MCF 10A (cell line): Measurements from ENCODE around the gene CENPM. TPM values are rescaled to one million over a fixed set of nuclear protein-coding genes. Genes with fewer than 3 reads are reported as not detected.

ENCODE experiments used
- BruUV-seq: library from RNA; stranded (reverse); fragments of 400-500 nt; replicated peaks from 2 replicates; lab custom pipeline; 2021; lab: Mats Ljungman, UMichigan
- CTCF ChIA-PET: fragments of 300-600 bp; sonication (Branson Sonifier 250); formaldehyde crosslinking; extraction: SDS; loops from one replicate; lab custom pipeline; 2021; ENCODE audit warnings: antibody characterized with exemption, inconsistent platforms; lab: Yijun Ruan, JAX
- POLR2A ChIA-PET: fragments of 300-600, 350-650 bp; sonication (Branson Sonifier 250); formaldehyde crosslinking; extraction: SDS; loops from one replicate; lab custom pipeline; 2020; ENCODE audit warnings: antibody characterized with exemption, inconsistent platforms; lab: Yijun Ruan, JAX
- DNase-seq: peaks from one replicate; pipeline ENCODE4 v3.0.0-alpha.2; 2018; ENCODE audit not compliant: unreplicated experiment
- H3K27ac Mint-ChIP-seq: one replicate; pipeline ENCODE4 v1.8.0; 2022; ENCODE audit warnings: mild to moderate bottlenecking, low read depth, mixed read lengths; ENCODE audit not compliant: unreplicated experiment
- H3K27me3 Mint-ChIP-seq: one replicate; pipeline ENCODE4 v1.8.0; 2022; ENCODE audit warnings: mixed read lengths; ENCODE audit not compliant: insufficient read depth, unreplicated experiment
- H3K36me3 Mint-ChIP-seq: one replicate; pipeline ENCODE4 v1.8.0; 2022; ENCODE audit warnings: mild to moderate bottlenecking, moderate library complexity, mixed read lengths; ENCODE audit not compliant: insufficient read depth, unreplicated experiment
- H3K4me1 Mint-ChIP-seq: one replicate; pipeline ENCODE4 v1.8.0; 2022; ENCODE audit warnings: mixed read lengths; ENCODE audit not compliant: insufficient read depth, unreplicated experiment
- H3K4me3 Mint-ChIP-seq: one replicate; pipeline ENCODE4 v1.8.0; 2022; ENCODE audit warnings: mild to moderate bottlenecking, moderate library complexity, mixed read lengths; ENCODE audit not compliant: unreplicated experiment
- H3K9me3 Mint-ChIP-seq: one replicate; pipeline ENCODE4 v1.8.0; 2022; ENCODE audit warnings: mixed read lengths; ENCODE audit not compliant: unreplicated experiment
- intact Hi-C: fragments of 100-400 bp; cut with micrococcal nuclease; formaldehyde crosslinking; loops from 2 replicates; pipeline ENCODE4 v1.14.1; 2022
- total RNA-seq: library from RNA; stranded (reverse); gene quantifications from 2 replicates; pipeline ENCODE4 v1.2.3, GENCODE V29; 2022
- TF ChIP-seq, protein P1 (sequence below): fragments of 200-600 bp; IDR thresholded peaks from one replicate; pipeline ENCODE4 v1.8.0; 2022; ENCODE audit warnings: antibody characterized with exemption, mild to moderate bottlenecking; ENCODE audit not compliant: unreplicated experiment

The CENPM gene
- total RNA-seq, 1 experiment from 2014 or later, result 21.1 TPM

DNA sequence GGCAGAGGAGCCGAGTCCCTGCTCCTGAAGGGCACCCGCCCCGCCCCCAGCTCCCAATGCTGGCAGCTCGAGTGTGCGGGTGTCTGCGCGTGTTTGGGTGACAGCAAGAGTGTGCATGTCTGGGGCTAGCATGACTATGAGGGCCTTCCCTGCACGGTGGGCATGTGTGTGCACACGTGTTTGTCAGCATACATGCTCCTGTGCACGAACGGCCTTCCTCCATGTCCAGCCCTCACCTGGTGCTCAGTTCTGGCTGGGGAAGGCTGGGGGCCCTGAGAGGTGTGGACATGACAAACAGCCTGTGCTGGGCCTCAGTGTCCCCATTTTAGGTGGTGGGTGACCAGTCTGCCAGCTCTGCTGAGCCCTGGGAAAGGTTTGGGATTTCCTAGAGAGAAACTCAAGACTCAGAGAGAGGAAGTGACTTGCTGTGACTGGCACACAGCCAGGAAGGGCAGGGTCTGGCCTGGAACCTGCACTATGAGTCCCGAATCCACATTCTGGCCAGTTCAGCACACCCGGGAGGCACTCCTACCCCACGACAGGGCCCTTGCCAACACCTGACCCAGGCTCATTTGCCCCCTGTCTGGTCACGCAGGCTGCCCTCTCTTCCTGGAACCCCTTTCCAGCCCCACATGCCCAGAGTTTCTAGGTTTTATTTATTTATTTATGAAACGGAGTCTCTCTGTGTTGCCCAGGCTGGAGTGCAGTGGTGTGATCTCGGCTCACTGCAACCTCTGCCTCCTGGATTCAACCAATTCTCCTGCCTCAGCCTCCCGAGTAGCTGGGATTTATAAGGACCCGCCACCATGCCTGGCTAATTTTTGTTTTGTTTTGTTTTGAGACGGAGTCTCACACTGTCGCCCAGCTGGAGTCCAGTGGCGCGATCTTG, 28.8 kb downstream of the CENPM start:
- H3K9me3 Mint-ChIP-seq, result no peaks in the 10 kb centered on the region
- peaks cover 27% of the 10 kb centered on the region for H3K27me3 Mint-ChIP-seq

DNA sequence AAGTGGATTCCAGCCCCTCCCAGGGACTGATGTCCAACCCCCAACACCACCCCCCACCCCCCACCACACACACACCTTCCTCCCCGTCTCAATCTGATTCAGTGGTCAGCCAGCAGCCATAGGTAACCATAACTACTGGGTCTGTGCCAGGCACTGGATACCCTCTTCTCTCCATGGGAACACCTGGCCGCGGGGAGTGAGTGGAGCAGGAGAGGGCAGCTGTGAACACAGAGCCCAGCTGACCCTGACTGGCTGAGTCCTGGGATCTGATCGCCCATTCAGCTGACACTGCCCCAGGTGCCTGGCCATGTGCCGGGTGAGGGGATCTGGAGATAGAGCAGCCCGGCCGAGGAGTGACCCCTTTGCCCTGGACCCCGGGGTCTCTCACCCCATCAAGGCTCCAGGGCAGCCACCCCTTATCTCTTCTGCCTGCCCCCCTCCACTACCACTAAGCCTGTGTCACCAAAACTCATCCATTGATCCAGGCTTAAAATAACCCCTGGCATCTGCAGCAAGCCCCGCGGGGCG, 29.5 kb downstream of the CENPM start:
- Mint-ChIP-seq H3K4me3 (no peak overlapping the region), H3K36me3 (no peaks in the 10 kb centered on the region), H3K27me3 (peaks cover 34% of the 10 kb centered on the region), H3K4me1 (no peaks in the 10 kb centered on the region), H3K9me3 (no peaks in the 10 kb centered on the region), H3K27ac (no peak overlapping the region)
- intact Hi-C loops, result no loop called here
- ChIA-PET POLR2A (no interaction called here), CTCF (interaction anchor here (0.6 kb wide), 3 partner anchors 33 to 518 kb away, joined by 3 to 5 read pairs (median 5); no protein-coding TSS in a partner anchor)
- no peak for DNase-seq
- TF ChIP-seq, protein P1, sequence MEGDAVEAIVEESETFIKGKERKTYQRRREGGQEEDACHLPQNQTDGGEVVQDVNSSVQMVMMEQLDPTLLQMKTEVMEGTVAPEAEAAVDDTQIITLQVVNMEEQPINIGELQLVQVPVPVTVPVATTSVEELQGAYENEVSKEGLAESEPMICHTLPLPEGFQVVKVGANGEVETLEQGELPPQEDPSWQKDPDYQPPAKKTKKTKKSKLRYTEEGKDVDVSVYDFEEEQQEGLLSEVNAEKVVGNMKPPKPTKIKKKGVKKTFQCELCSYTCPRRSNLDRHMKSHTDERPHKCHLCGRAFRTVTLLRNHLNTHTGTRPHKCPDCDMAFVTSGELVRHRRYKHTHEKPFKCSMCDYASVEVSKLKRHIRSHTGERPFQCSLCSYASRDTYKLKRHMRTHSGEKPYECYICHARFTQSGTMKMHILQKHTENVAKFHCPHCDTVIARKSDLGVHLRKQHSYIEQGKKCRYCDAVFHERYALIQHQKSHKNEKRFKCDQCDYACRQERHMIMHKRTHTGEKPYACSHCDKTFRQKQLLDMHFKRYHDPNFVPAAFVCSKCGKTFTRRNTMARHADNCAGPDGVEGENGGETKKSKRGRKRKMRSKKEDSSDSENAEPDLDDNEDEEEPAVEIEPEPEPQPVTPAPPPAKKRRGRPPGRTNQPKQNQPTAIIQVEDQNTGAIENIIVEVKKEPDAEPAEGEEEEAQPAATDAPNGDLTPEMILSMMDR, result no peak
- BruUV-seq, result no TSS peak

More for the DNA sequence above, 28.8 kb downstream of the CENPM start:
- ChIA-PET CTCF (interaction anchor here (0.6 kb wide), 2 partner anchors 32 to 519 kb away, joined by 3 to 5 read pairs; no protein-coding TSS in a partner anchor), POLR2A (no interaction called here)
- Mint-ChIP-seq H3K36me3 (no peaks in the 10 kb centered on the region), H3K4me3 (no peak overlapping the region), H3K27ac (no peak overlapping the region), H3K4me1 (no peaks in the 10 kb centered on the region)
- no TSS peak for BruUV-seq
- intact Hi-C loops, result no loop called here
- TF ChIP-seq, protein P1, result no peak
- peak; percentile 77 for DNase-seq

DNA sequence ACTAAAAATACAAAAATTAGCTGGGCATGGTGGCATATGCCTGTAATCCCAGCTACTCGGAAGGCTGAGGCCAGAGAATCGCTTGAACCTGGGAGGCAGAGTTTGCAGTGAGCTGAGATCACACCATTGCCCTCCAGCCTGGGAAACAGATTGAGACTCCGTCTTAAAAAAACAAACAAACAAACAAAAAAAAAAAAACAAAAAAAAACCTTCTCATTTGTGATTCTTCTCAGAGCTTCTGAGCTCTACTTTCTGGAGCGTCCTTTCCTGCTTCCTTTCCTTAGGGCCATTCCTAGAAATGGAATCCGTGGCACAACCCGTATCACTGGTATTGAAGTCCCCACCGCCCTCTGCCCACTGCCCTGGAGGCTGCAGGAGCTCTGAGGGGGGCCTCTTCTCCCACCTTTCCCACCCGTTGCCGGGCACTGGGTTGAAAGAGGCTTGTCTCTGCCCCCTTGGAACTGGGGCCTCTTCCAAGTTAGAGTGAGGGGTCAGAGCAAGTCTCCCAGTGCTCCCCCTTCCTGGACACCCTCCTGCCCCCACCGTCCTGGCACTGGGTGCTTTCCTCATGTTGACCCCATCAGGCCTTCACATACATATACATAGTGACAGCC, 30.1 kb downstream of the CENPM start:
- H3K27me3 Mint-ChIP-seq, result peaks cover 35% of the 10 kb centered on the region
- no TSS peak for BruUV-seq
- POLR2A ChIA-PET, result interaction anchor here (0.6 kb wide), 1 partner anchor 119 kb away, joined by 3 read pairs; no protein-coding TSS in a partner anchor

More for the DNA sequence above, 30.1 kb downstream of the CENPM start:
- Mint-ChIP-seq H3K36me3 (no peaks in the 10 kb centered on the region), H3K4me3 (no peak overlapping the region), H3K9me3 (no peaks in the 10 kb centered on the region), H3K4me1 (no peaks in the 10 kb centered on the region), H3K27ac (no peak overlapping the region)
- no peak for DNase-seq
- CTCF ChIA-PET, result interaction anchor here (0.6 to 0.7 kb wide), 3 partner anchors 97 to 579 kb away, joined by 3 to 5 read pairs (median 3); no protein-coding TSS in a partner anchor
- TF ChIP-seq, protein P1, result no peak
- intact Hi-C loops, result no loop called here
